ENCODE data around the gene C1R.
"Not testable (repeated sequence)": the region's sequence is repeated elsewhere in the genome, so short reads cannot be mapped to it uniquely, and the experiment has no call there.

The C1R gene

GRCh38 chr12:7110661-7111060, 18.4 kb upstream of the C1R start:
- H3K4me1 Mint-ChIP-seq (ENCODE audit: low read depth) = peaks cover 43% of the 10 kb centered on the region
- no peak overlapping the region for H3K4me3 Mint-ChIP-seq
- H3K36me3 Mint-ChIP-seq (ENCODE audit: low read depth) = peaks cover 25% of the 10 kb centered on the region
- peaks cover 11% of the 10 kb centered on the region for H3K9me3 Mint-ChIP-seq
- H3K27me3 Mint-ChIP-seq (ENCODE audit: low read depth) = no peaks in the 10 kb centered on the region
- no peak overlapping the region for H3K27ac Mint-ChIP-seq

GRCh38 chr12:7109572-7109920, 17.3 kb upstream of the C1R start:
- H3K36me3 Mint-ChIP-seq (ENCODE audit: low read depth) = peaks cover 22% of the 10 kb centered on the region
- peak overlapping the region; percentile 93 for H3K4me3 Mint-ChIP-seq
- H3K27me3 Mint-ChIP-seq (ENCODE audit: low read depth) = no peaks in the 10 kb centered on the region
- H3K9me3 Mint-ChIP-seq = peaks cover 13% of the 10 kb centered on the region
- peaks cover 44% of the 10 kb centered on the region for H3K4me1 Mint-ChIP-seq (ENCODE audit: low read depth)
- H3K27ac Mint-ChIP-seq = peak overlapping the region; percentile 81

DNA sequence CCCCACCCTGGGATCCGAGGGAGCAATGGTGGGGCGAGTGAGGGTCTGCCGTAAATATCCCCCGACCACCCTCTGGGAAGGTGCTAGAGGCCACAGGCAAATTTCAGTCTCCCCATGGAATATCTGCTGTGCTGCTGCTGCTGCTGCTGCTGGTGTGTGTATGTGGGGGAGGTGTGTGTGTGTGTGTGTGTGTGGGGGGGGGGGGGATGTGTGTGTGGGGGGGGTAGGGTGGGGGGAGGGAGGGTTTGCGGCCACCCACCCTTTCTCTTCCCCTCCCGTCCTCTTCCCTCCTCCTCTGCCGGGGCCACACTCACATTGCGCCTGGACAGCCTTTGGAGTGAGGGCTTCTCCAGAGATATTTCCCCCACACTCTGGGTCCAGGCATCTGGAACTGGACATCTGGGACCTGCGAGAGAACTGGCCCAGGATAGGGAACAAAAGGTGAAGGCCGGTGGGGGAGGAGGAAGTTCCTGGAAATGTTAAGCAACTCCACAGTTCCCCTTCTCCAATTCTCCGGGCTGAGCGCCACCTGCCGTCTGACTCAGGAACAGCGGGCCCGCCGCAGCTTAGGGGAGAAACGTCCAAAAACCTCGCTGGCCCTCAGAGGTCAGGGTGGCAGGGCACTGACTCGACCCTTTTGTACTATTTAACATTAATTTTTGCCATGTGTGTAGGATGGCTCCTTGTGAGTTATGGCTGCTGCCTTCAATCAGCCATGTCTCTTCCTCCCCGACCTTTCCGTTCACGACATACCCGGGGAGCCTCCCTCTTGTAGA, 16.7 kb upstream of the C1R start, which contains the start of gene C1RL:
TSS of gene C1RL (minus strand) at position 419 of the 776 bp plus-strand sequence. CDS start at position 385, 34 bp downstream.
- Mint-ChIP-seq H3K36me3 (ENCODE audit: low read depth) (peaks cover 19% of the 10 kb centered on the region), H3K27ac (peak within 1 kb of the TSS; percentile 92), H3K4me3 (peak within 1 kb of the TSS; percentile 93), H3K27me3 (ENCODE audit: low read depth) (no peaks in the 10 kb centered on the region), H3K4me1 (ENCODE audit: low read depth) (peaks cover 42% of the 10 kb centered on the region), H3K9me3 (peaks cover 13% of the 10 kb centered on the region)

GRCh38 chr12:7108003-7108795, 16.0 kb upstream of the C1R start:
- H3K27me3 Mint-ChIP-seq (ENCODE audit: low read depth) = no peaks in the 10 kb centered on the region
- peak overlapping the region; percentile 93 for H3K4me3 Mint-ChIP-seq
- H3K4me1 Mint-ChIP-seq (ENCODE audit: low read depth) = peaks cover 38% of the 10 kb centered on the region
- H3K9me3 Mint-ChIP-seq = peaks cover 13% of the 10 kb centered on the region
- H3K27ac Mint-ChIP-seq = peak overlapping the region; percentile 92
- H3K36me3 Mint-ChIP-seq (ENCODE audit: low read depth) = peaks cover 22% of the 10 kb centered on the region

GRCh38 chr12:7107636-7108002, 15.4 kb upstream of the C1R start:
- no peaks in the 10 kb centered on the region for H3K27me3 Mint-ChIP-seq (ENCODE audit: low read depth)
- H3K4me3 Mint-ChIP-seq = peak overlapping the region; percentile 93
- peaks cover 37% of the 10 kb centered on the region for H3K4me1 Mint-ChIP-seq (ENCODE audit: low read depth)
- H3K27ac Mint-ChIP-seq = peak overlapping the region; percentile 92
- peaks cover 13% of the 10 kb centered on the region for H3K9me3 Mint-ChIP-seq
- H3K36me3 Mint-ChIP-seq (ENCODE audit: low read depth) = peaks cover 25% of the 10 kb centered on the region

- H3K4me1 Mint-ChIP-seq (ENCODE audit: low read depth) = peaks cover 39% of the 10 kb centered on the region
- not testable (repeated sequence) for H3K27ac Mint-ChIP-seq; H3K4me3 Mint-ChIP-seq; H3K27me3 Mint-ChIP-seq (ENCODE audit: low read depth)
- H3K9me3 Mint-ChIP-seq = peaks cover 13% of the 10 kb centered on the region
- H3K36me3 Mint-ChIP-seq (ENCODE audit: low read depth) = peaks cover 27% of the 10 kb centered on the region
Observed at GRCh38 chr12:7107181-7107580, 14.9 kb upstream of the C1R start.

- Mint-ChIP-seq H3K9me3 (peaks cover 13% of the 10 kb centered on the region), H3K4me3 (peak overlapping the region; percentile 9), H3K27me3 (ENCODE audit: low read depth) (no peaks in the 10 kb centered on the region), H3K36me3 (ENCODE audit: low read depth) (peaks cover 27% of the 10 kb centered on the region), H3K4me1 (ENCODE audit: low read depth) (peaks cover 35% of the 10 kb centered on the region), H3K27ac (peak overlapping the region; percentile 23)
Observed at GRCh38 chr12:7106082-7106481, 13.8 kb upstream of the C1R start.

DNA sequence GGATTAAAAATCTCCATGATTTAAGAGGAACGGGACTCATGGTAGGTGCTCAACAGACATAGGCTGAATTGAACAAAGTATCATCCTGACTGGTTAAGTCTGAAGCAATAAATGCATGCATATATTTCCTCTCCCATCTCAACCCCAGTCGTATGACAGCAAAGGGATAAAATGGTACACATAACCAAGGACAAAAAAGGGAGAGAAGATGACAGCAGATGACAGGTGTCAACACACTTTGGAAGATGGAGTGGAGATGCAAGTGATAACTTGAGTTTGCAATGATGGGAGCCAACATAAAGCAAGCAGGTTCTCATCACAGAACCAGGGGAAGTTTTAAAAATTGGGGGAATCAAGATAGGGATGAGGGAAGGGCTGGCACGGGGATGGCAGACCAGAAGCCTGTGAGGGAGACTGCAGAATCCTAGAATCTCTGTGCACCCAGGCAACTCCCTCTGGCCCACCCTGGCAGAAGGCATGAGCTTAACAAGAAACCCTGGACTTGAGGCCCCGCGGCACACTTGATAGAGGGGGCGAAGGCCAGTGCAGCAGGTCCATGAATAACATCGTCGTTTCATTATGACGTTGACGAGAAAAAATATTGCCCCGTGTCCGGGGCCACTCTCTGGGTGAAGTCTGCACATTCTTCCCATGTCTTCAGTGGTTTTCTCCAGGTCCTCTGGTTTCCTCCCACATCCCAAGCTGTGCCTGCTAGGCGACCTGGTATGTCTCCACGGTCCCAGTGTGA, 11.8 kb upstream of the C1R start:
- Mint-ChIP-seq H3K9me3 (peaks cover 13% of the 10 kb centered on the region), H3K4me3 (no peak overlapping the region), H3K27me3 (ENCODE audit: low read depth) (no peaks in the 10 kb centered on the region), H3K27ac (no peak overlapping the region), H3K36me3 (ENCODE audit: low read depth) (peaks cover 32% of the 10 kb centered on the region), H3K4me1 (ENCODE audit: low read depth) (peaks cover 19% of the 10 kb centered on the region)

- H3K4me3 Mint-ChIP-seq = no peak overlapping the region
- H3K9me3 Mint-ChIP-seq = peaks cover 13% of the 10 kb centered on the region
- H3K27me3 Mint-ChIP-seq (ENCODE audit: low read depth) = no peaks in the 10 kb centered on the region
- no peak overlapping the region for H3K27ac Mint-ChIP-seq
- H3K4me1 Mint-ChIP-seq (ENCODE audit: low read depth) = peaks cover 13% of the 10 kb centered on the region
- H3K36me3 Mint-ChIP-seq (ENCODE audit: low read depth) = peaks cover 39% of the 10 kb centered on the region
Observed at GRCh38 chr12:7102582-7102981, 10.3 kb upstream of the C1R start.

DNA sequence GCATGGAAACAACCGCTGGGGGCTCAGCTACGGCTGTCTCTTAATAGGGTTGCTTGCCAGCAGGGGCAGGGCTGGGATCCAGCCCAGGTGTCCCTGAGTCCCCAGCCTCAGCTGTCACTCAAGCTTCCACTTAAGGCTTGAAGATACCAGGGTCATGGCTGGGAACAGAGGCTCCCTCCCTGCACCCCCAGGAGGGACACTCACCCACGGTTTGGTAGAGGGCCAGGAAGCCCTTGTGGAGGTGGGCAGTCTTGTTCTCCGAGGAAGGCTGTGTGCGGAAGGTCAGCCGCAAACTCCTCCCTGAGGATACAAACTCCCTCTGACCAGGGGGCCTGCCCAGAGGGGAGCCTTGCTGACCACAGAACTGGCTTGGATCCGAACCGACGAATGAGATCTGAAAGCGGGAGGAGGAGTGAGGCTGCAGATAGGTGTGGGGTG, 9.5 kb upstream of the C1R start:
- Mint-ChIP-seq H3K9me3 (peaks cover 13% of the 10 kb centered on the region), H3K27me3 (ENCODE audit: low read depth) (no peaks in the 10 kb centered on the region), H3K4me1 (ENCODE audit: low read depth) (peaks cover 12% of the 10 kb centered on the region), H3K27ac (no peak overlapping the region), H3K36me3 (ENCODE audit: low read depth) (peaks cover 39% of the 10 kb centered on the region), H3K4me3 (no peak overlapping the region)

DNA sequence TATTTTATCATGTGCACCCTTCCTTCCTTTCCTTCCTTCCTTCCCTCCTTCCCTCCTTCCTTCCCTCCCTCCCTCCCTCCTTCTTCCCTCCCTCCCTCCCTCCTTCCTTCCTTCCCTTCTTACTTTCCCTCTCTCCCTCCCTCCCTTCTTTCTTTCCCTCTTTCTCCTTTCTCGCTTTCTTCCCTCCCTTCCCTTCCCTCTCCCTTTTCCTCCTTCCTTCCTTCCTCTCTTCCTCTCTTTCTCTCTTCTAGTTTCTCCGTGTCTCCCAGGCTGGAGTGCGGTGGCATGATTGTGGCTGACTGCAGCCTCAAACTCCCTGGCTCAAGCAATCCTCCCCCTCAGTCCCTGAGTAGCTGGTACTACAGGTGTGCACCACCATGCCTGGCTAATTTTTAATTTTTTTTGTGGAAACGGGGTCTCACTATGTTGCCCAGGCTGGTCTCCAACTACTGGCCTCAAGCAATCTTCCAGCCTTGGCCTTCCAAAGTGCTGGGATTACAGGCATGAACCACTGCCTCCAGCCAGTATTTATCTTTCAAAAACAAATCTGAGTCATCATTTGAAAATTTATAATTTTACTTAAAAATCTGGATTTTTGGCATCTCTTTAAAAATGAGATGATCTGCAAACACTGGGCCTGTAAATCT, 8.9 kb upstream of the C1R start:
- Mint-ChIP-seq H3K36me3 (ENCODE audit: low read depth) (peaks cover 34% of the 10 kb centered on the region), H3K27me3 (ENCODE audit: low read depth) (no peaks in the 10 kb centered on the region), H3K4me1 (ENCODE audit: low read depth) (peaks cover 8% of the 10 kb centered on the region), H3K4me3 (no peak overlapping the region), H3K27ac (no peak overlapping the region), H3K9me3 (peaks cover 7% of the 10 kb centered on the region)

DNA sequence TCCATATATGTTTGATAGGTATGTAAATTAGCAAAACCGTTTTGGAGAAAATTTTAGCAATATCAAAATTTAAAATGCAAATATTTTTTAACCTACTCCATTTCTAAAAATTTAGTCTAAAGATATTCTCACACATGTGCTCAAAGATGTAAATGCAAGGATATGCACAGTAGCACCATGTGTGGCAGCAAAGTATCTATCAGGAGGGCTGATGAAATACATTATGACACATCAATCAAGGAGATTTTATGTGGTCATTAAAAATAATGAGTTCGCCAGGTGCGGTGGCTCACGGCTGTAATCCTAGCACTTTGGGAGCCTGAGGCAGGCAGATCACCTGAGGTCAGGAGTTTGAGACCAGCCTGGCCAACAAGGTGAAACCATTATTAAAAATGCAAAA, 8.0 kb upstream of the C1R start:
- Mint-ChIP-seq H3K27me3 (ENCODE audit: low read depth) (no peaks in the 10 kb centered on the region), H3K4me3 (no peak overlapping the region), H3K27ac (no peak overlapping the region), H3K36me3 (ENCODE audit: low read depth) (peaks cover 26% of the 10 kb centered on the region), H3K9me3 (no peaks in the 10 kb centered on the region), H3K4me1 (ENCODE audit: low read depth) (peaks cover 5% of the 10 kb centered on the region)

DNA sequence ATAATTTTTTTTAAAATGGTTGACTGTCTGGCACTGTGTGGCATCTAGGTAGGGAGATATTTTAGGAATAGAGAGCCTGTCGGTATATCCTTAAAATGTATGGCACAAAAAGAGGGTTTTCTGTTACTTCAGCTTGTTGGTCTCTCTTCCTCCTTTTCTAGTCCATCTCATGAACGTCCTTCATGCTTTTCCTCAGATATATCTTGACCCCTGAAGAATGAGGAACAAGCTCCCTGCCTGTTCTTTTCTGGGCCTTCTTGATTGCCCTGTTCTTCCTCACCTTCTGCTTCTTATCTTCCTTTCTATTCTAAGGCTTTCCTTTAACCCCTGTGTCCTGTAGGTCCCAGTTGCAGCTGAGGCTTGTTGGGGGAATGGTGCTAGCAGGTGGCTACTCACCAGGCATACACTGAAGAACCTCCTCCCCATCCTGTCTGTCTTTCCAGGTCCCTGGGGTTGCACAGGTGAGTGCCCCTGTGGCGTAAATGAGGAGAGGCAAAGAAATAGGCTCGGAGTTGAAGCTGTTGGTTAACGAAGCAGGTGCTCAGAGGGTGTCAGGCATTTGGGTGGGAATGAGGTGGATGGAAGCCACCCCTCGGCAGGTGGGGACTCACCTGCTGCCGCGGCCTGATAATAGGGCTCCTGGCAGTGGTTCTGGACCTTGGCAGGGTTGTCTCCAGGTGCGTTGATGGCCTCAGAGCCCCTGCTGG, 7.2 kb upstream of the C1R start:
- Mint-ChIP-seq H3K4me3 (no peak overlapping the region), H3K4me1 (ENCODE audit: low read depth) (peaks cover 5% of the 10 kb centered on the region), H3K36me3 (ENCODE audit: low read depth) (peaks cover 26% of the 10 kb centered on the region), H3K27me3 (ENCODE audit: low read depth) (no peaks in the 10 kb centered on the region), H3K27ac (no peak overlapping the region), H3K9me3 (no peaks in the 10 kb centered on the region)

DNA sequence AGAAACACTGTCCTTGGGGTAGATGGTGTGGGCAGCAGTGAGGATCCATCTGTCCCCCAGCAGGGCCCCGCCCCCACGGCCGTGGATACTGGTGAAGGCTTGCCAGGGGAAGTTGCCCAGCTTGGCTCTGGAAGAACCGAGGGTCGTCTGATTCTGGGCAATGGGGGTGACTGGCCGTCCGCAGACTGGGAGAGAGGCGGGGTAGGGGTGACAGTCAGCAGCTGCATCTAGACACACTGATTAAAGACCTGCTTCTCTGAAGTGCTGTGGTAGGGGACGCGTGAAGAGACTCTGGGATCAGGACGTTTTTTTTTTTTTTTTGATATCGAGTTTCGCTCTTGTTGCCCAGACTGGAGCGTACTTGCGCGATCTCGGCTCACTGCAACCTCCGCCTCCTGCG, 4.7 kb upstream of the C1R start:
- H3K4me3 Mint-ChIP-seq = no peak overlapping the region
- H3K4me1 Mint-ChIP-seq (ENCODE audit: low read depth) = peaks cover 7% of the 10 kb centered on the region
- no peaks in the 10 kb centered on the region for H3K27me3 Mint-ChIP-seq (ENCODE audit: low read depth)
- no peak overlapping the region for H3K27ac Mint-ChIP-seq
- H3K9me3 Mint-ChIP-seq = no peaks in the 10 kb centered on the region
- peaks cover 13% of the 10 kb centered on the region for H3K36me3 Mint-ChIP-seq (ENCODE audit: low read depth)

Measured in T-helper 1 cell treated with Interleukin-12 subunit alpha and Interleukin-12 subunit beta and Interleukin-4 antibody, amounts not matched to agents 30 μg/mL and 1 μg/mL, for 36 hours (primary cell).